GM08714 (cell line): ENCODE results near the gene ADAMTS15.

Experiments
- H3K4me3 ChIP-seq: fragments of 200-500 bp; sonication (Bioruptor generic); 2 replicates; pipeline ENCODE4 v1.5.1; 2014; ENCODE audit warnings: mild to moderate bottlenecking, low read length, inconsistent platforms
- ZNF274 ChIP-seq: IDR thresholded peaks from 2 replicates; pipeline ENCODE4 v1.6.1; 2012; ENCODE audit warnings: mild to moderate bottlenecking, low read depth, low read length

ADAMTS15 gene

DNA sequence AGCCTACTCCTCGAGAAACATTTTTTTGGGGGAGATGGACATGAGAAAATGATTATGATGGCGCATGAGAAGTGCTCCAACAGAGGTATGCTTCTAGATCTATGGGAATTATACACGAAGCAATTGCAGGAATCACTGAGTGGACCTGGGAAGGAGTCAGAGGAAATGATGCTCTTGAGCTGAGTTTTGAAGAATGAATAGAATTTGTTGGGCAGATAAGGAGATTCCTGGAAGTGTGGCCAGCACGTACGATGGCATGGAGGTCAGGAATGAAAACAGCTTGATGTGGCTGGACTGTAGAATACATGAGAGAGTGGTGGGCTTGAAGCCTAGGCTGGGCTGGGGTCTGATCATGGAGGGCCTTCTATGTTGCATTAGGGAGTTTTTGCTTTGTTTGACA, 31.7 kb downstream of the ADAMTS15 start:
- no peak for TF ChIP-seq ZNF274
- H3K4me3 ChIP-seq, result no peak overlapping the region

DNA sequence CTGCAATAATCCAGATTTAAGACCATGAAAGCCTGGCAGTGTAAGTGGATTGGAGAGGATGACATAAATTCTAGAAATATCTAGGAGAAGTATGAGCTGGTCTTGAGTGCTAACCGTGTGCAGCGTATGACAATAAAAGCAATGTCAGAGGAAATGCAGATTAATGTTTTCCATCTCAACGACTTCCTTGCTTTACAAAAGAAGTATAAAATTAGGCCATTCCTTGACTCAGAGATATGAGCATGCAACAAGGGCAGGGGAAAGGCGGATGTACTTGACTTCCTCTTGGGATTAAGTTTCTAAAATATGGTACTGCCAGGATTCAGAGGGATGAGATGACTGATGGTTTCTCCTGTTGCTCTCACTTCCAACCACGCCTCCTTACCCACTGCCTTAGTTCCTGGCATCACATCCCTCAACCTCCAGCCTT, 32.3 kb downstream of the ADAMTS15 start:
- no peak for TF ChIP-seq ZNF274
- no peak overlapping the region for H3K4me3 ChIP-seq

DNA sequence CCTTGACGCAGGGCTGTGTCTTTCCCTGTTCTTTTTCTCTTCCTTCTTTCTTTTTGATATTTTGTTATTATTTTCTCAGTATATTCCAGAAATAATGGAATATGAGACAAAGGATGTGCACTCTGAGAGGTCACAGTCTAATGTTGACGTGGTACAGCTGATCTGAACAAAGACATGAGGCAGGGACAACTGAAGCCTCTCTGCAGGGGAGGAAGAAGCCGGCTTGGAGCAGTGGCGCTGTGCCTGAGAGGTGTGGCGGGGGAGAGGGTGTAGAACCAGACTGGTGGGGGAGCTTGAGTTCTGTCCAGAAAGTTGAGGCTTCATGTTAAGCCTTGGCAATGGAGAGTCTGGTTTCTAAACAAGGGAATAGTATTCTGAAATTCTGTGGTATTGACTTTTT, 34.7 kb downstream of the ADAMTS15 start:
- no peak for TF ChIP-seq ZNF274
- no peak overlapping the region for H3K4me3 ChIP-seq

DNA sequence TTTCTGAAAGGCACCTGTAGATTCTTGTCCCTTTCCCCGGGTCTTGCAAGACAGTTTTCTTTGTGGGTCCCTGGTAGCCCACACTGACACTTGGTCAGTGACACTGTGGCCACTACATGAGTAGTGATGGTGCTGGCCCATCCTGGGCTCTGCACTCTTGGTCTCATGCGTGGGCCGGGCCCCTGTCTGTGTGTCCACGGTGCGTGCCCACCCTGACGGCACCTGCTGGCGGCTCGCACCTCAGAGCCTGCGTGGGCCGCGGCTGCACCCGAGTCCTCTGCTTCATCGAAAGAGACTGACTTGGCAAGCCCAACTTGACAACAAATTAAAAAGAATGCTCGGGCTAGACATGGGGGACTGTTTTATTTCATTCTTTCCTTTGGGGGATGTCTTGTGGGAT, 37.5 kb downstream of the ADAMTS15 start:
- H3K4me3 ChIP-seq, result no peak overlapping the region
- no peak for TF ChIP-seq ZNF274

DNA sequence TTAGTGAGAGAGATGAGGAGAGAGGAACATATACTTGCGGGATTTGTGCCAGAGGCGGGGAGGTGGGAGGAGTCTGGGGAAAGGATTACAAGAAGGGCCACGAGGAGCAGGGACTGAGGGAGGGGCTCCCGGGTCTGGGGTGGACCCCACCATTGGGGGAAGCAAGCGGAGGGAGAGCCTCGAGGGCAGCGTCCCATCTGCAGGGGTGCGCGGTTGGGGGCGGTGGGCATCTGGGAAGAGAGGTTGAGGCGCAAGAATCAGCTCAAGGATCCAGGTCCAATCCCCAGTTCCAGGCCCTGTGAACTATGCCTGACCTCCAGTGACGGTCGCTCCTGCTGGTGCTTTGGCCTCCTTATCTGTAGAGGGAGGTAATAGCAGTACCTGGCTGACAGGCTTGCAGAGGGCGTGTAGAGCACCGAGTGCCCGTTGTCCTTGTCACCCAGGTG, 38.0 kb downstream of the ADAMTS15 start:
- H3K4me3 ChIP-seq, result no peak overlapping the region
- no peak for TF ChIP-seq ZNF274

DNA sequence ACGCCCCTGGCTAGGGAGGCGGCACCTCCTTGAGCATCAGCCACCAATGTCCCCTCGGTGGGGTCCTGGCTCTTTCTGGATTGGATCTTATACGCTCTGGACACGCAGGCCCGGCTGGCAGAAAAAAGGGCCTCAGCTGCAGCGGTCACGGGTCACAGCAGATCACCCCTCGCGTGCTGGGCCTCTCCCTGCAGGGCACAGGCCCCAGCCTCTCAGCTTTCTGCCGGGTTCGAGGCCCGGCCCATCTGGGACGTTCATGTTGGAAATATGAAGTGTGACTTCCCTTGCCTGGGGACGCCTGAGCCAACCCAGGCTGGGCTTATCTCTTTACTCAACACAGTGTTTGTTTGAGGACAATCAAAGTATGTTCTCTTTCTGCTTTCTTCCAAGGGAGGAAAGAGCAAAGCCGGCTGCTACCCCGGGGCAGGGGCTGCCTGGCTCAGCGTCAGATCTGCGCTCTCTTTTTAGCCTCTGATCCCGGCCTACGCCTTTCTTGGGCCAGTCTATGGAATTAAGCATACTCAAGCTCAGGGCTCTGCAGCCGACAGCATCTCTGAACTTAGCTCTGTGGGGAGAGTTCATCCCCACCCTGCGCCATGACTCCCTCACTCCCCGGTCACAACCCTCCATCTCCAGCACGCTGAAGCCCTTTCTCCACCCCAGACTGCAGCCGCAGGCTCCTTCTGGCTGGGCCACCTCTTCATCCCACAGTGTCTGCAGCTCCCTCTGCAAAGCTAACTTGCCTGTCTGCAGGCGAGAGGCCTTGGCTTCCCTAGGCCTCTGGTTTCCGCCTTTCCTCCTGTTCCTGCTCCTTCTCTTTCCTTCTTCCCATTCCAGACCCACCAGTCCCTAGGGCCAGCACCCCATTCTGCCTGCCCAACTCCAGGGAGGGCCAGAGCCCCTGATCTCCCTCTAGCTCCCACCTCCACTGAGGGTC, 38.8 kb downstream of the ADAMTS15 start:
- TF ChIP-seq ZNF274, result no peak
- no peak overlapping the region for H3K4me3 ChIP-seq

DNA sequence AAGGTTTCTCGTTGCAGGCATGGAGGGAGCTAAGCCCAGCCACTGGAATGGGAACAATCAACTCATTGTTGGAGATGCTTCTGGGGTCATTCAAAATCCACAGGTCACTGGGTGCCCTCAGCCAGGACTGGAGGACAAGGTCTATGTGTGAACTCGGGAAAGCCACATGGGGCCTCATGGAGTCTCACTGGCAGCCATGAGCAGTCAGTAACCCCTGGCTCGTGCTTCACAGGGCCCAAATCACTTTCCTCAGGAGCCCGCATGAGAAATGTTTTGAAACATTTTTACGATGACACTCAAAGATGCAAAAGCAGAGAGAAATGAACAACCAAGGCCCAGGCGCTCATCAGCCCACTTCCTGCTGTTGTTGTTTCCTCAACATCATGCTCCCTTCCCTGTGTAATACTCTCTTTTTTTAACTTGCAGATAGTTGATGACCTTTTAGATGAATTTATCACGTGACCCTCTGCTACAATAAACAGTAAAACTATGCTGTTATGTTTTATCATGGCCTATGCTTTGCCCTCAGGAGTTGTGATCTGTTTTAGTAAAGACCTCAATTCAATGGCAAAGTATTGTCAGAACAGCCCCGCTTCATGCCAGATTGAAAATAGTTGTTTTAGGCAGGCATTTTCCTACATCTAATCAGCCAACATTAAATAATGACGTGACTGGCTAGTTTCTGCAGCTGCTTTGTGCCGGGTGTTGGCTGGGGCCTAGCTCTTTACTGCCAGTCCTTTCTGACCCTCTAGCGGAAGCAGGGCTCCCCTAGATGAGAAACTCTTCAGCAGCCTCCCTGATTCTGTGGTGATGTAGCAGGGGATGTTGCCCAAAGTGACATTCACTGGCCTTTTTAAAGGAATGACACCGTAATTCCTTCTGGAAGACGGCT, 39.7 kb downstream of the ADAMTS15 start:
- no peak for TF ChIP-seq ZNF274
- no peak overlapping the region for H3K4me3 ChIP-seq

DNA sequence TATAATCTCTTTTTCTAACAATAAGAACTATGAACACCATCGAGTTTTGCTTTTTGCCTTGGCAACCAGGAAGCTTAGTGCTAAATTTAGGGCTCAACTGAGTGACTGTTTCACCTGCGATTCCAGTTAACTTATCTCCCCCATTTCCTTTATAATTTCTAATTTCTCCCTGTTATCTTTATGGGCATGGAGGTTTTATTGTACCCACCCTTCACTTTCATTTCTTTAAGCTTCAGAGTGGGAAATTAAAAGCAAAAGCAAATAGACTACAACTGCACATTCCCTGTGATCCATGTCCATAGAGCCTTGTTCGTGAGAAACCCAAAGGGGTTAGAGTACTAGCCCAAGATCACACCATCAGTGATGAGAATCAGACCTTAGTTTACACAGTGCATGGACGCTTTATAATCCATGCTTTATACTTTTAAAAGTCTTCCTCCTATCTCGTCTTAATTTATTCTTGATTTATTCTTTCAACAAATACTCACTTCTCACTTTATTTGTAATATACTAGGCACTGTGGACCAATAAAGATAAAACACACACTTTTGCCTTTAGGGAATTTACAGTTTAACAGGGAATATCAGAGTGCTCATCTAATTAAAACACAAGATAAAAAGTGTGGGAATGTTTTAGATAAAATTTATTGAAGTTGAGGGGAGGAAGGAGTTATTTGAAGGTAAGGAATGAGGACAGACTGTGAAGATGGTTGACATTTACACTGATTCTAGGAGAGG, 40.6 kb downstream of the ADAMTS15 start:
- H3K4me3 ChIP-seq, result no peak overlapping the region
- no peak for TF ChIP-seq ZNF274

DNA sequence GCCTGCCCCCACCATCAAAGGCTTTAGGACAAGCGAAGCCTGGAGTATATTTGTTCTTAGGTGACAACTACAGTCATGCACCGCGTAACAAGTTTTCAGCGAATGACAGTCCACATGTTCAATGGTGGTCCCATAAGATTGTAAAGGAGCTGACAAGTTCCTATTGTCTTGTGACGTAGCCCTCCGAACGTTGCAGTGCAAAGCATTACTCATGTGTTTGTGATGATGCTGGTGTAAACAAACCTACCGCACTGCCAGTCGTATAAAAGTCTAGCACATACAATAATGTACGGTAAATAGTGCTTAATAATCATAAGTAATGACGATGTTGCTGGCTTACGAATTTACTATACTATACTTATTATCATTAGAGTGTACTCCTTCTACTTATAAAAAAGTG, 41.3 kb downstream of the ADAMTS15 start:
- no peak overlapping the region for H3K4me3 ChIP-seq
- no peak for TF ChIP-seq ZNF274

DNA sequence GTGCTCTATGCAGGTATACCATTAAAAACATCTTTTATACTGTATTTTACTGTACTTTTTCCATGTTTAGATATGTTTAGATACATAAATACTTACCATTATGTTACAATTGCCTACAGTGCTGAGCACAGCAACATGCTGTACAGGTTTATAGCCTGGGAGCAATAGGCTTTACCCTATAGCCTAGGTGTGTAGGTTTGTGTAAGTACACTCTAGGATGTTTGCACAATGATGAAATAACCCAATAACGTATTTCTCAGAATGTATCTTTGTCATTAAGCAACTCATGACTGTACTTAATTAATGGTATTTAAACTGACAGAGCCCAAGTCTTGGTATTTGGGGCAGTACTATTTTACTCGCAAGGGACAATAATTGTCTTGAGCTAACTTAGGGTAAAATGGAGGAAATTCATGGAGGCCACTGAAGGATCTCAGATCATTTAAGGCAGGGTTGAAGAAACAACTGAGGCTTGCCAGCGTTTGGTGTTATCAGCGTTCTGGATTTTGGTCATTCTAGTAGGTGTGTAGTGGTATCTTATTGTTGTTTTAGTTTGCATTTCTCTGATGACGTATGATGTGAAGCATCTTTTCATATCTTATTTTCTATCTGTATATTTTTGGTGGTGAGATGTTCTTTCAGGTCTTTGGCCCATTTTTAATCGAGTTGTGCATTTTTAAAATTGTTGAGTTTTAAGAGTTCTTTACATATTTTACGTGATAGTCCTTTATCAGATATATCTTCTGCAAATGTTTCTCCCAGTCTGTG, 42.4 kb downstream of the ADAMTS15 start:
- no peak overlapping the region for H3K4me3 ChIP-seq
- no peak for TF ChIP-seq ZNF274

DNA sequence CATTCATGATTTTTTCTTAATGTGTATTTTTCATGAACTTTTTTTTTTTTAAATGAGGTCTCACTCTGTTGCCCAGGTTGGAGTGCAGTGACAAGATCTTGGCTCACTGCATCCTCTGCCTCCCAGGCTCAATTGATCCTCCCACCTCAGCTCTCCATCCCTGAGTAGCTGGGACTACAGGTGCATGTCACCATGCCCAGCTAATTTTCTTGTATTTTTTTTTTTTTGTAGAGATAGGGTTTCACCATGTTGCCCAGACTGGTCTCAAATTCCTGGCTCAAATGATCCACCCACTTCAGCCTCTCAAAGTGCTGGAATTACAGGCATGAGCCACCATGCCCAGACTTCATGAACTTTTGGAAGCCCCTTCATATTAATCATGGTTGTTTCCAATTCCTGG, 49.7 kb downstream of the ADAMTS15 start:
- TF ChIP-seq ZNF274, result no peak
- H3K4me3 ChIP-seq, result no peak overlapping the region

DNA sequence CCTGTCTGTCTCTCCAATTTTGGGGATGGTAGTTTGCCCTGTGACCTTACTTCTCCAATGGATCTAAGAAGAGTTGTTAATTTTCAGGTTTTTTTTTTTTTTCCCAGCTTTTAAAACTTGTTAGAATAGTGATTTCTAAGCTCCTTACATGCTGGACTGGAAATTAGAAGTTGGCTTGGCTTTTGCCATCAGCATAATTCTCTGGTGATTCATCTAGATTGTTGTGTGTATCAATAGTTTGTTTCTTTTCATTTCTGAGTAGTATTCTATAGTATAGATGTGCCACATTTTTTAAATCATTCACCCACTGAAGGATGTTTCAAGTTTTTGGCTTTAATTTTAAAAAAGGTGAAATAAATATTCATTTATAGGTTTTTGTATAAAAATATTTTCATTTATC, 51.4 kb downstream of the ADAMTS15 start:
- no peak overlapping the region for H3K4me3 ChIP-seq
- TF ChIP-seq ZNF274, result no peak

DNA sequence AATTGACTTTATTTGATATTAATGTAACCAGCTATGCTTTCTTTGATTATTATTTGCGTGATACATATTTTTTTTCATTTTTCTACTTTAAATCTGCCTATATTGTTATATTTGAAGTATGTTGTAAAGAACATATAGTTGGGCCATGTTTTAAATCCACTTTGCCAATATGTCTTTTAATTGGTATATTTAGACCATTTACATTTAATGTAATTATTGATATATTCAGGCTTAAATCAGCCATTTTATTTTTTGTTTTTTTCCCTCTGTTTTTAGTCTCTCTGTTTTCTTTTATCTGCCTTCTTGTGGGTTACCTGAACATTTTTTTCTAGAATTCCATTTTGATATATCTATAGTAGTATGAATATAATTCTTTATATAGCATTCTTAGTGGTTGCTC, 55.9 kb downstream of the ADAMTS15 start:
- no peak for TF ChIP-seq ZNF274
- H3K4me3 ChIP-seq, result no peak overlapping the region
